ENCODE results near the gene ZNF660. TPM values are rescaled to one million over a fixed set of nuclear protein-coding genes. Genes with fewer than 3 reads are reported as not detected.
"Not testable (repeated sequence)": the region's sequence is repeated elsewhere in the genome, so short reads cannot be mapped to it uniquely, and the experiment has no call there.

The ZNF660 gene
- total RNA-seq, 1 donor from 2014 or later = 5.2 TPM

DNA sequence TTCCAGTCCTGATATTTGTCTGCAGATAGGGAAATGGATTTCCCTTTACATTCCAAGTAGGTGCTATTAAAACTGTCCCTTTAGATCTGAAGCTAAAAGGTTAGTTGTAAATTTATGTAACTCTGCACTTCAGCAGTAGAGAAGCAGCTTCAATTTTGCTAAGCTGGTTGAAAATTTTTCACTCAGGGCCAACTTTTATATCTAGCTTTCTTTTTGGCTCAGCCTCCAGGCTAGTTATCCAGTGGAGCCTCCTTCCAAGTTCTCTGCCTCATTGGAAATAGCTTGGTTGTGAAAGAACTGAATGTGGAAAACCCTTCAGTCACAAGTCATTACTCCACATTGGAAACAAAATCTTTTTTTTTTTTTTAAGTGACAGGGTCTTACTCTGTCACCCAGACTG is 8.2 kb upstream of the ZNF660 start:
- POLR2A ChIA-PET = no interaction called here
- H3K27ac Mint-ChIP-seq = no peak overlapping the region
- TF ChIP-seq, protein P1, sequence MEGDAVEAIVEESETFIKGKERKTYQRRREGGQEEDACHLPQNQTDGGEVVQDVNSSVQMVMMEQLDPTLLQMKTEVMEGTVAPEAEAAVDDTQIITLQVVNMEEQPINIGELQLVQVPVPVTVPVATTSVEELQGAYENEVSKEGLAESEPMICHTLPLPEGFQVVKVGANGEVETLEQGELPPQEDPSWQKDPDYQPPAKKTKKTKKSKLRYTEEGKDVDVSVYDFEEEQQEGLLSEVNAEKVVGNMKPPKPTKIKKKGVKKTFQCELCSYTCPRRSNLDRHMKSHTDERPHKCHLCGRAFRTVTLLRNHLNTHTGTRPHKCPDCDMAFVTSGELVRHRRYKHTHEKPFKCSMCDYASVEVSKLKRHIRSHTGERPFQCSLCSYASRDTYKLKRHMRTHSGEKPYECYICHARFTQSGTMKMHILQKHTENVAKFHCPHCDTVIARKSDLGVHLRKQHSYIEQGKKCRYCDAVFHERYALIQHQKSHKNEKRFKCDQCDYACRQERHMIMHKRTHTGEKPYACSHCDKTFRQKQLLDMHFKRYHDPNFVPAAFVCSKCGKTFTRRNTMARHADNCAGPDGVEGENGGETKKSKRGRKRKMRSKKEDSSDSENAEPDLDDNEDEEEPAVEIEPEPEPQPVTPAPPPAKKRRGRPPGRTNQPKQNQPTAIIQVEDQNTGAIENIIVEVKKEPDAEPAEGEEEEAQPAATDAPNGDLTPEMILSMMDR (IDR thresholded peaks at IDR 0.05) = no peak
- no peak overlapping the region for H3K4me3 Mint-ChIP-seq
- H3K4me1 Mint-ChIP-seq = no peaks in the 10 kb centered on the region
- ATAC-seq (ENCODE audit: low read depth) = no peak
- no peak for DNase-seq
- H3K27me3 Mint-ChIP-seq = no peaks in the 10 kb centered on the region
- intact Hi-C loops (cut with micrococcal nuclease) = no loop called here
- CTCF ChIA-PET = no interaction called here
- H3K9me3 Mint-ChIP-seq = peaks cover 16% of the 10 kb centered on the region
- peaks cover 22% of the 10 kb centered on the region for H3K36me3 Mint-ChIP-seq (ENCODE audit: low read depth)

DNA sequence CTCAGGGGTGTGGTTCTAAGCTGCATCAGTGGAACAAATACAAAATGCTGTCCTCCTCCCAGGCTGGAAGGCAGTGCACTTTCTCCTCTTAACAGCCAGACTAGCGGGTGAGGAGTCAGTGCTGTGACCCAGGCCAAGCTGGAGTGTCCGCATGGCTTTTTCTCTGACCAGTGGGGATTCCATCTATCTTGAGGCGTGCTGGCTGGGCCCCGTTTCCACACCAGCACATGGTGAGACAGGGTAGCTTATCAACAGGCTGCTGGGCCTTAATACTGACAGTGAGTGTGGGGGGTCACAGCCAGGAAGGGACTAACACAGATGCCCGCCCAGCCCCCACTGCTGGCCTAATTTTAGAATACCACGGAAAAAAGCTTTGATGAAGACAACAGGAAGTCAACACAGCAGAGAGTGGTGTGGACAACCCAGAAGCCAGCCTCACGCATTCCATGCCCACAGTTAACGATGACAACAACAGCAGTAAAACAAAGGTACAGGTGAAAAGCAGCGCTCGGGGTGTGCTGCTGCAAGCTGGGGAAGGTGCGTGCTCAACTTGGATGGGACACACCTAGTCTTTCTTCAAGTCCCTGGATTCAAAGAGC is 7.3 kb upstream of the ZNF660 start:
- H3K27ac Mint-ChIP-seq; CTCF ChIA-PET; H3K4me3 Mint-ChIP-seq; H3K4me1 Mint-ChIP-seq; DNase-seq; intact Hi-C loops (cut with micrococcal nuclease); H3K27me3 Mint-ChIP-seq; ATAC-seq (ENCODE audit: low read depth): not testable (repeated sequence)
- peaks cover 16% of the 10 kb centered on the region for H3K36me3 Mint-ChIP-seq (ENCODE audit: low read depth)
- peaks cover 10% of the 10 kb centered on the region for H3K9me3 Mint-ChIP-seq
- POLR2A ChIA-PET = interaction anchor here (0.6 kb wide), 1 partner anchor 13 kb away, joined by 3 read pairs; no protein-coding TSS in a partner anchor

DNA sequence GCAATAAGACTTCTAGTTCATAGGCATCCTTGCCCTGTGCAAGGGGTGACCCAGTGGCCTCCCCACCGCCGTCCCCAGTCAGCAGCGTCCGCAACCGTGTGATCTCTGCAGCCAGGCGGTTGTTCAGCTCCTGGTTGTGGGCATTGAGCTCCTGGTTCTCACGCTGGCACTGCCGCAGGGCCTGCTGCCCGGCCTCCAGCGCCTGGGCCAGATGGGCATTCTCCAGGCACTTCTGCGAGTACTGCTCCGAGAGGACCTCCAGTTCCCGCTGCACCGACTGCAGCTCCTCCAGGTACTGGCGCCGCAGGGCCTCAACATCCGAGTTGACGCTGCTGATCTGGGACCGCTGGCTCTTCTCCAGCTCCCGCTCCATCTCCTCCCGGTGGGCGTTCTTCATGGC is 6.4 kb upstream of the ZNF660 start:
- H3K9me3 Mint-ChIP-seq; H3K27ac Mint-ChIP-seq; H3K27me3 Mint-ChIP-seq; POLR2A ChIA-PET; H3K4me1 Mint-ChIP-seq; intact Hi-C loops (cut with micrococcal nuclease); ATAC-seq (ENCODE audit: low read depth); DNase-seq; H3K4me3 Mint-ChIP-seq; CTCF ChIA-PET: not testable (repeated sequence)
- peaks cover 11% of the 10 kb centered on the region for H3K36me3 Mint-ChIP-seq (ENCODE audit: low read depth)

DNA sequence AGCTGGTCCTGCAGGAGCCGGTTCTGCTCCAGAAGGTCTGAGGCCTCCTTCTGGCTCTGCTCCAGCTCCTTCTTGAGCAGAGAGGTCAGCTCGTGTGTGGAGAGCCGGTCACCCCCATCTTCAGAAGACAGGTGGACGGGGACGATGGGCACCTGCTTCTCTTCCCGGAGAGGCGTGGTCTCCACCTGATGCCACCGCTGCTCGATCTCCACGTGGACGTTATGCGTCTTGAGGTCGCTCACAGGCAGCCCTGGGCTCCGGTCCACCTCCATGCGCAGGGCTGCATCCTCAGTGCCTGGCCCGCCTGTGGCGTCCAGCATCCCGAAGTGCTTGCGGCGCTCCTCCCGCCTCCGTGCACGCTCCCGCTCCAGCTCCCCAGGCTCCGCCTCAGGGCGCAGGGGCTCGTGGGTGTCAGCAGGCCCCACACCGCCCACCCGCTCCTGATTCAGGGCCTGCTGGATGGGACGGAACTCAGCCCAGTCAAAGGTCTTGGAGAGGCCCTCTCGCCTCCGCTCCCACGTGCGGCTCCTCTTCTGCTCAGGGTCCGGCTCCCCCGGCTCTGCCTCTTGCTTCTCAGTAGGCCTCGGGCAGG is 5.7 kb upstream of the ZNF660 start:
- H3K9me3 Mint-ChIP-seq; intact Hi-C loops (cut with micrococcal nuclease); H3K27ac Mint-ChIP-seq; H3K27me3 Mint-ChIP-seq; ATAC-seq (ENCODE audit: low read depth); POLR2A ChIA-PET; DNase-seq; H3K4me3 Mint-ChIP-seq; H3K4me1 Mint-ChIP-seq; CTCF ChIA-PET: not testable (repeated sequence)
- H3K36me3 Mint-ChIP-seq (ENCODE audit: low read depth) = peaks cover 11% of the 10 kb centered on the region

DNA sequence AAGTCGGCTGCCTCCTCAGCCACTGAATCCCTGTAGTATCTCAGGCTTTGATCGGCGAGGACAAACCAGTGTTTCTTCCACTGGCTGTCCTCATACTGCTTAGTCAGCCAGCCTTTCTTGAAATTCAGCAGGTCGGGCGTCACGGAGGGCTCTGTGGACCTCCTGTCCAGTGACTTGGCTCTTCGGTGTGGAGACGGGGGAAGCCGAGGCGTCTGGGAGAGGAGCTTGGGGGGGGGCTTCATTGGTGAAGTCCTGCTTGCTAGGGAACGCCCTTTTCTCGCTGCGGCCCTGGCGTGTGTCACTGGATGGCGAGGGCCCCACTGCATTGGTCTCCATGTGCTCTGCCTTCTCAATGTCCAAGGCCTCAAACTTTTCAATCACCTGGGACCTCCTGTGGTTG is 5.0 kb upstream of the ZNF660 start:
- POLR2A ChIA-PET; ATAC-seq (ENCODE audit: low read depth); DNase-seq; H3K9me3 Mint-ChIP-seq; H3K27ac Mint-ChIP-seq; intact Hi-C loops (cut with micrococcal nuclease); H3K27me3 Mint-ChIP-seq; H3K4me3 Mint-ChIP-seq; CTCF ChIA-PET; H3K4me1 Mint-ChIP-seq: not testable (repeated sequence)
- H3K36me3 Mint-ChIP-seq (ENCODE audit: low read depth) = peaks cover 11% of the 10 kb centered on the region

DNA sequence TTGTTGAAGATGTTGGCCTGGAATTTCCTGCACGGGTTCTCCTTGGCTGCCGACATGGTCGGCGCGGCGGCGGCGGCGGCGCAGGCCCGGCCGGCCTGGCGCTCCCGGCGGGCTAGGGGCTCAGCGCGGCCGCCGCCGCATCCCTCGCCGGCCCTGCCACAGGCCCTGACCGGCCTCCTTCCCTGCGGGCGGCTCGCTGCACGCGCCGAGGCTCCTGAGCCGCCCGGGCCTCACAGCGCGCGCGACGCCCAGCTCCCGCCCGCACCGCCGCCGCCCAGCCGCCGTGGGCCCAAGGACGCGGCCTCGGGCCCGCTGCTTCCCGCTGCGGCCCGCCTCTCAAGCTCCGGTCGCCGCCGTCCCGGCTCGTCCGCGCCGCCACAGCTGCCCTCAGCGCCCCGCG is 3.8 kb upstream of the ZNF660 start:
- H3K27ac Mint-ChIP-seq; H3K27me3 Mint-ChIP-seq; intact Hi-C loops (cut with micrococcal nuclease); DNase-seq; POLR2A ChIA-PET; ATAC-seq (ENCODE audit: low read depth); CTCF ChIA-PET; H3K9me3 Mint-ChIP-seq; H3K4me3 Mint-ChIP-seq: not testable (repeated sequence)
- Mint-ChIP-seq H3K4me1 (peaks cover 17% of the 10 kb centered on the region), H3K36me3 (ENCODE audit: low read depth) (peaks cover 11% of the 10 kb centered on the region)

DNA sequence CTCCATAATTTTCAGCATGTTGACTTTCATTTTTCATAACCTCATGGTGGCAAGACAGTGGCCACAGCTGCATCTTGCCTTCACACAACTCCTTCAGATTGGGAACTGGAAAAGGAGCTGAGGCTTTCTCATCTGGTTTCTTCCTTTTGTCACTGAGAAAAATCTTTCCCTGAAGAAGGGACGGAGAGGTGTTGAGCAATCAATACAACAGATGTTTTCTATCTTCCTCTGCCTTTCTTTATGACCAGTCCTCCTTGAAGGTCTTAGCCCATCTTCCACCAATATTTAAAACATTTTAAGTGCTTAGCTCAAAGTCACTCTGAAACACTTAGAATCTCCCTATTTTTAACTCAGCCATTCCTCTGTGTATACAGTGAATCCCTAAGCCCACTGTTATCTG is 11.9 kb downstream of the ZNF660 start:
- H3K36me3 Mint-ChIP-seq (ENCODE audit: low read depth) = peaks cover 24% of the 10 kb centered on the region
- no peak for DNase-seq
- no peak overlapping the region for H3K4me3 Mint-ChIP-seq
- H3K27me3 Mint-ChIP-seq = no peaks in the 10 kb centered on the region
- POLR2A ChIA-PET = no interaction called here
- H3K27ac Mint-ChIP-seq = no peak overlapping the region
- intact Hi-C loops (cut with micrococcal nuclease) = no loop called here
- H3K9me3 Mint-ChIP-seq = peaks cover 23% of the 10 kb centered on the region
- TF ChIP-seq, protein P1 (IDR thresholded peaks at IDR 0.05) = no peak
- H3K4me1 Mint-ChIP-seq = no peaks in the 10 kb centered on the region
- no peak for ATAC-seq (ENCODE audit: low read depth)
- CTCF ChIA-PET = no interaction called here

Data from activated B cell treated with CpG ODN at 0.5 μM for 24 hours (primary cell).